Stimulated activated naive CD8-positive, alpha-beta T cell treated with anti-CD3 and anti-CD28 coated beads, Interleukin-15, Interleukin-2, amounts not matched to agents 100 U/mL and 50 U/mL, for 24 hours (primary cell): ENCODE data around the gene THPO.
A peak's percentile ranks its signal among the peaks of the same experiment; 100 is the strongest.

ENCODE experiments used
- ATAC-seq: fragments of 150-1000 bp; cut with Tn5 transposase; one replicate; pipeline ENCODE4 v1.10.0; 2021
- DNase-seq: peaks from one replicate; pipeline ENCODE4 v3.0.0; 2021

The THPO gene

GRCh38 chr3:184377882-184378445 lies at the start of gene THPO:
TSS of gene THPO (minus strand) at chr3:184378207. CDS start at chr3:184376259, 1,948 bp downstream.
- DNase-seq (no peak), ATAC-seq (peak; percentile 4)

DNA sequence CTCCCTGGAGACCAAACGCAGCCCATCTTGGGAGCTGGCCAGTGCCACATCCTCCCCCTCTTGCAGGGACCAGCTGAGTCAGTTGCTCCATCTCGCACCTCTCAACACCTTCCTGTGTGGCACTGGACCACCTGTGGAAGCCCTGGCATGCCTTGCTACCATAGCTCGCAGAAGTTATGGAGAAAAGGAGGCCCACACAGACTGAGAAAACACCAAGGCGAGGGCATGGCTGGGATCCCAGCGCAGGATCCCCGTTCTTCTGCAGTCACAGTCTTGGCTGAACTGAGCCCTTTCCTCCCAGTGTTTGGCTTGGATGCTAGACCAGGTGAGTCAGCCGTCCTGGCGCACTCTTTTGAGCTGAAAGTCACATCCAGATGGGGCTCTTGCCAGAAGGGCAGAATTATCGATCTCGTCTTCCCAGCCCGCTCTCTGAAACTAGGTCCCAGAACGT lies 48.7 kb upstream of the THPO start:
- no peak for ATAC-seq
- DNase-seq = no peak

- ATAC-seq = no peak
- no peak for DNase-seq
These were observed 45.6 kb upstream of the THPO start for GRCh38 chr3:184423561-184423960.

DNA sequence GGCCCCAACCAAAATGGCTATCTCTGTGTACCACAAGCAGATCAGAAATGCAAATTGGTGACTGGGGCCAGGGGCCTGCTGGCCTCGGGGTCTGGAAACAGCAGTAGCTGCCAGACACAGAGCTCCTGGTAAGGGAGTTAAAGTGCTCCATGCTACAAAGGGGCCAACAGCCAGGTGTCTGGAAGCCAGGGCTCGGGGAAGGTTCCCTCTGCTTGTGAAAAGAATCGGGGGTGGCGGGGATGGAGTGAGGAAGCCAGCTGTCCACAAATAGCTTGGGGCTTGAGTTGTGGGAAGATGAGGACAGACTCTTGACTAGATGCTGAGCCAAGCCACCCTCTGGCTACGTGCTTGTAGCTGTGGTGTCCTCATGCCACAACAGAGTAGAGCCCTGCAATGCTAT lies 41.2 kb upstream of the THPO start:
- ATAC-seq = no peak

GRCh38 chr3:184417619-184418327 lies 39.8 kb upstream of the THPO start:
- ATAC-seq = peak; percentile 95
- peak; percentile 77 for DNase-seq

More for the DNA sequence above, 41.2 kb upstream of the THPO start:
- DNase-seq = no peak

DNA sequence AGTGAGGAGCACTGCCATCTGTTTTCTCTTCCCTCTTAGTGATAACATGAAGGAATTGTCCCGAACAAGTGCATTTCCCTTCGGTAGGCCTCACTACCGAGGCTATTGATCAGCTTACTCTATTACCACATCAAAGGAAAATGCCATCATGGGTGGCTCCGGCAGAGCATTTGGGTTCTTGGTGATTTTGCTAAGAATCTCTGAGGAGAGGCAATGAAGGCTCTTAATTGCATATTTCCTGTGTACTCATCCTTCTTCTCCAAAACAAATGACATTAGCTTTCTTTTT lies 37.1 kb upstream of the THPO start:
- no peak for ATAC-seq
- DNase-seq = no peak

GRCh38 chr3:184414418-184415202 lies 36.6 kb upstream of the THPO start:
- no peak for DNase-seq
- ATAC-seq = no peak

- no peak for DNase-seq
- ATAC-seq = no peak
These were observed 32.0 kb upstream of the THPO start for GRCh38 chr3:184409946-184410500.

DNA sequence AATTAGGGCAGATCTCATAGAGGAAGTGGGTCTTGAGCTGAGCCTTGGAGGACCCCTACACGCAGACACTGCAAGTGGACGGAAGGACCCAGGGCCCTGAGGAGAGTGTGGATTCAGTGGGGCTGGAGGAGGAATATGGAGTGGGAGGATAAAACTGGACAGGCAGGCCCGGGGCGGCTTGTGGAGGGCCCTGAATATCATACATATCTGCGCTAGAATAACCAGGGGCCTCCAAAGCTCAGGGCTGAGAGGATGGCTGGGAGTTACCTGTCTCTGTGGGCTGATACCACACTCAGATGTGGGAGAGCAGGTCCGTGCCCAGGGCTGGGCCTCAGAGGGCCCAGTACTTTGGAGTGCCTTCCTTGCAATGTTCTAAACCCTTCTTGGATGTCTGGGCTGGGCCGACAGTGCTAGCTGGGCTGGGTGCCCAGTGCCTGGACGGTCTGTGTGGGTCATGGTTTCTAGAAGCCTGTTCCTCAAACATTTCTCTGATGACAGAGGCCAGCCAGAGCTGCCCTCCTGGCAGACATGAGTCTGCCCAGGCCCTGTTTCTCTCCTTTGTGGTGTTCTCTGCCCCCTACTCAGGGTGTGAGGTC lies 31.4 kb upstream of the THPO start:
- ATAC-seq (no peak), DNase-seq (no peak)

GRCh38 chr3:184405075-184406030 lies 27.3 kb upstream of the THPO start:
- no peak for DNase-seq
- ATAC-seq = no peak

GRCh38 chr3:184399410-184399809 lies 21.4 kb upstream of the THPO start:
- DNase-seq (no peak), ATAC-seq (no peak)

- no peak for ATAC-seq
- no peak for DNase-seq
These were observed 17.3 kb upstream of the THPO start for GRCh38 chr3:184395320-184395660.

GRCh38 chr3:184391266-184391665 lies 13.3 kb upstream of the THPO start:
- DNase-seq (no peak), ATAC-seq (no peak)

DNA sequence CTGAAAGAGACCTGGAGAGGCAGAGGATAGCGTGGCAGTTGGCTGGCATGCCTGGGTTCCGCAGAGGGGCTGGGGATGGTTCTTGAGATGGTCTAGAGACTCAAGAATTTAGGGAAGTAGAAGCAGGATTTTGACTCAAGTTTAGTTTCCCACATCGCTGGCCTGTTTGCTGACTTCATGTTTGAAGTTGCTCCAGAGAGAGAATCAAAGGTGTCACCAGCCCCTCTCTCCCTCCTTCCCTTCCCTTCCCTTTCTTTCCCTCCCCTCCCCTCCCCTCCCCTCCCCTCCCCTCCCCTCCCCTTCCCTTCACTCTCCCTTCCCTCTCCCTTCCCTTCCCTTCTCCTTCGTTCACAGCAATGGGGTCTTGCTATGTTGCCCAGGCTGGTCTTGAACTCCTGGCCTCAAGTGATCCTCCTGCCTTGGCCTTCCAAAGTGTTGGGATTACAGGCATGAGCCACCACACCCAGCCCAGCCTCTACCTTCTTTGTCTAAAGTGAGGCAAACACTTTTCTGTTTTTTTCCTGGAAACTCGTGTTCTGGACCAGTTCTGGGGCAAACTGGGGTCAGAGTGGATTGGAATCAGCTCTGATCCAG lies 12.0 kb upstream of the THPO start:
- DNase-seq = no peak
- no peak for ATAC-seq

DNA sequence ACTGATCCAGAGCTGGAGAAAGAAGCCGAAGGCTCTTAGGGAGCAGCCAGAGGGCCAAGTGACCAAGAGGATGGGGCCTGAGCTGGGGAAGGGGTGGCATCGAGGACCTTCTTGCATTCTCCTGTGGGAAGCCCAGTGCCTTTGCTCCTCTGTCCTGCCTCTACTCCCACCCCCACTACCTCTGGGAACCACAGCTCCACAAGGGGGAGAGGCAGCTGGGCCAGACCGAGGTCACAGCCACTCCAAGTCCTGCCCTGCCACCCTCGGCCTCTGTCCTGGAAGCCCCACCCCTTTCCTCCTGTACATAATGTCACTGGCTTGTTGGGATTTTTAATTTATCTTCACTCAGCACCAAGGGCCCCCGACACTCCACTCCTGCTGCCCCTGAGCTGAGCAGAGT lies 11.4 kb upstream of the THPO start:
- DNase-seq = no peak
- no peak for ATAC-seq

DNA sequence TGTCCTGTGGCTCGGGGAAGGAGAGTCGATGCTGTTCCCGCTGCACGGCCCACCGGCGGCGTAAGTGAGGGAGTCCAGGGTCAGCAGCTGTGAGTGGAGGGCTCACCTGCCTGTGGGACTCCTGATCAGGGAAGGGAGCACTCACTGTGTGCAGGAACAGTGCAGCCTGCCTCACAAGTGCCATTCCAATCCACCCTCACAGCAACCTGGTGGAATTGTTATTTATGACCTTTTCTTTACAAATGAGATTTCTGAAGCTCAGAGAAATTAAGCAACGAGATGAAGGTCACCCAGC lies 10.9 kb upstream of the THPO start:
- ATAC-seq (no peak), DNase-seq (no peak)

GRCh38 chr3:184388164-184388935 lies 10.3 kb upstream of the THPO start:
- ATAC-seq (no peak), DNase-seq (no peak)

DNA sequence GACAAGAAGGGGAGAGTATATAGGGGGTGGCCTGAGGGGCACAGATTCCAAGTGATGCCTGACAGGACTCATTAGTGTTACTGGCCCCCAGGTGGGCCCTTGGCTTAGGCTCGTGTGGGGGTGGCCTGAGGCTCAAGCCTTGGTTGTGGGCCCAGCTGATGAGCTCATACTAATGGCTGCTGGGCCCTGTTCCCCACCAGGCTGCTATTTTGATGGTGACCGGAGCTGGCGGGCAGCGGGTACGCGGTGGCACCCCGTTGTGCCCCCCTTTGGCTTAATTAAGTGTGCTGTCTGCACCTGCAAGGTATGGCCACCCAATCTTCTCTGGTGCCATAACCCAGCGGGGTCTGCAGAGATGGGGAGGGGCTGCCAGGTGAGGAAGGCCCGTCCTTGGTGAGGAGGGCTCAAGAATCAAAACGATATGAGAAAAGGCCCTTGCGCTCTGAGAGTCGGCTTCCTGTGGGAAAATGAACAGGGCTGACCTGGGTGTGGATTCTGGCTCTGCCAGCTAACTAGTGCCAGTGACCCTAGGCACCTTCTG lies 9.2 kb upstream of the THPO start:
- ATAC-seq = no peak
- DNase-seq = no peak

- no peak for DNase-seq
- ATAC-seq = no peak
These were observed 8.2 kb upstream of the THPO start for GRCh38 chr3:184386047-184386806.
